Fibroblast of pulmonary artery (primary cell): ENCODE measurements around the gene SLC34A1.

Experiments
- DNase-seq: peaks from one replicate; pipeline ENCODE4 v3.0.0-alpha.2; 2010; ENCODE audit warnings: low read depth
- H3K4me3 ChIP-seq: replicated peaks from 2 replicates; pipeline ENCODE4 v1.5.1; 2011; ENCODE audit warnings: low read depth, mild to moderate bottlenecking, control low read depth, low read length, moderate library complexity
- CTCF ChIP-seq: IDR thresholded peaks from 2 replicates; pipeline ENCODE4 v1.5.1; 2011; ENCODE audit warnings: mild to moderate bottlenecking, control low read depth, low read length, inconsistent platforms; ENCODE audit errors: missing control alignments

The SLC34A1 gene

DNA sequence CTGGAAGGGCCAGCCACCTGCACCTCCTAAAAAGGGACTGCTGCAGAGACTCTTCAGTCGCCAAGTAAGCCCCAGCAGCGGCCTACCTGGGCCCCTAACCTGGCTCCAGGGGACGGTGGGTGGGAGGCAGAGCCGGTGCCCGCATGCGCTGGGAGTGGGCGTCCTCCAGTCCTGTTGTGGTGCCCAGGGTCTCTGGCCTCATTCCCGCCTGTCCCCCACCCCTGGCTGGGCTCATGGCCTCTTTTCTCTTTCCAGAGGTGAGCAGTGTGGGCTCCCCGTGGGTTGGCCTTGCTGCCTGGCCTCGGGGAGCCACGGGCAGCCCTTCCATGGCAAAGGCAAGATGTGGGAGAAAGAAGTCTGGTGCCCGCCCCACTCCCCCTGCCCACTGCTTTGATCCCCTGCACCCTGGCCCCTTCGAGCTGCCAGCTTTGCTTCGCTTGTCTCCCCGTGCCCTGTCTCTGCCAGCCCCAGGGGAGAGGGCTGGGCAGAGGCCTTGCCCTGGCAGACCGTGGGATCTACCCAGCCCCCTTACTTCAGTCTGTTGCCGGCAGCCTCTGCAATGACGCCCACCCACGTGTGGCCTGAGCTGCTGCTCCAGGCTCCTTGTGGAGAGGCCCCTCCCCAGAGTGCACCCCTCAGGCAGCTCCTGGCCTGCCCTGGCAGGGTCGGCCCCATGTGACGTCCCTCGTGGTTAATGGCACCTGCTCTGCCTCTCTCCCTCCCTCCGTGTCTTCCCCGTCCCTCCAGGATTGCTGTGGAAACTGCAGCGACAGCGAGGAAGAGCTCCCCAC is 57.0 kb downstream of the SLC34A1 start:
- no peak for TF ChIP-seq CTCF
- DNase-seq, result no peak
- H3K4me3 ChIP-seq, result no peak overlapping the region

GRCh38 chr5:177442066-177442826 is 58.0 kb downstream of the SLC34A1 start:
- H3K4me3 ChIP-seq, result no peak overlapping the region
- TF ChIP-seq CTCF, result no peak
- DNase-seq, result no peak

- DNase-seq, result no peak
These were observed 59.1 kb downstream of the SLC34A1 start for GRCh38 chr5:177443144-177443983.

DNA sequence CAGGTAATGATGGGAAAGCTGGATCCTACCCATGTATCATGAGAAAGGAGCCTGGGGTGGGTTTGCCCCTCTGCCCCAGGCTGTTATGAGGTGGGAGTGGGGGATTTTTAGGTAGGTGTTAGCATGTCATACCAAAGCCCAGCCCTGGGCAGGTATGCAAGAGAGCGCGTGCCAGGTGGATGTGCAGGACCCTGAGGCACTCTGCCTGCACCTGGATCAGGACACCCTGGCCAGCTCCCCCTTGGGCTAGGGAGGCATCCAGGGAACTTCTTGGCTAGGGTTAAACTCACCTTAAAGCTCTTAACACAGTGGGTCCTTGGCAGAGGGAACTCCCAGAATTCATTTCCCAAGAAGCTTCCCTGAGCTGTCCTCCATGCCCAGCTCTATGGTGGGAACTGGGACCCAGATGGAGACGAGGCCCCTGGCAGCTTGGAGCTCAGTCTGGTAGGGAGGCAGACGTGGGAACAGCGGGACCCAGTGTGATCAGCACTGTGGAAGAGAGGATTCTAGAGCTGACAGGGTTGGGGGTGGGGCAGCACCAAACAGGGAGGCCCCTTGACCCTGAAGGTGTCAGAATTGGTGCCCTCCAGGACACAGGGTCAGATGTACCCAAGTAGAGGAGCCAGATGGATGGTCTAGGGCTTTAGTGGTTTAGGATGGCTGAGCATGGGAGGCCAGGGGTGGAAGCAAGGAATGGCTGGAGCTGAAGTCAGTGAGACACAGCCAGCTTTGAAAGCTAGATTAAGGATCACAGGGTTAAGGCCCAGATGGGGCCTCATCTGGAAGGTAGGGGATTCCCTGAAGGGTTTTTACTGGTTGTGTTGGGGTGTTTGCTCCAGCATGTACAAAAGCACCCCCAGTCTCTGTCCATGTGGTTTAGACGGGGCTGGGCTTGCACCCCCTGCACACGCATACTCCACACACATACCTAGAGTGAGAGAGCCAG is 60.1 kb downstream of the SLC34A1 start:
- TF ChIP-seq CTCF, result no peak
- no peak overlapping the region for H3K4me3 ChIP-seq
- DNase-seq, result no peak

More at GRCh38 chr5:177443144-177443983, 59.1 kb downstream of the SLC34A1 start:
- H3K4me3 ChIP-seq, result no peak overlapping the region
- TF ChIP-seq CTCF, result no peak

DNA sequence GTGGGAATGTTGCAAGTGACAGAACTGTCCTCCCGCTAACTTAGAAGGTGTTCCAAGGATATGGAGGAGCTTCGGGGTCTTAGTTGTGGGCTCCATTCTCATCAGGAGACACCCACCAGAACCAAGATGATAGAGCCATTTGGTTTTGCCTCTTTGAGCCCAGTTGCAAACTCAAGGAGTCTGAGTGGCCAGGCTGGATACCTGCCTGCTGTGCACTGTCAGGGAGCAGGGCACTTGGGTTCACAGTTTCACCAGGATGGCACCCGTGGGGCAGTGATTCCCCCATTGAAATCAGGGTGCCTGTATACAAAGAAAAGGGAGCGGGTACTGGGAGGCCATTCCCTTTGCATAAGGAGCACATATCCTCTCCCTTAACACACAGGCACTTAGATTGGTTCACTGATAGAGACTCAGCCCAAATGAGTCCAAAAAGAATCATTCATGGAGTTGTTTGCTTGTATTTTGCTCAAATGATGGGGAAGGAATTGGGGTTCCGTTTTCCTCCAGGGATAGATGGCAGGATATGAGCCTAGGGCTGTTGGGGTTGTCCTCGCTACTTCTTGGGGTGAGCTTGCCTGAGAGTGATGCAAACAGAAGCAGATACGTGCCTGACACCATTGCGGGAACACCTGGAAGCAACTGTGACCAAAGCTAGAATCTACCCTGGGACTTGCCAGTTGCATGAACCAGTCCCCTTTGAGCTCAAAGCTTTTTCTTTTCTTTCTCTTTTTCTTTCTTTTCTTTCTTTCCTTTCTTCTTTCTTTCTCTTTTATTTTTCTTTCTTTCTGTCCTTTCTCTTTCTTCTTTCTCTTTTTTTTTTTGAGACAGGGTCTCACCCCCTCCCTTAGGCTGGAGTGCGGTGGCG is 61.0 kb downstream of the SLC34A1 start:
- H3K4me3 ChIP-seq, result no peak overlapping the region
- no peak for TF ChIP-seq CTCF
- DNase-seq, result no peak
